Measurements from ENCODE around the gene IRAK1. TPM values are rescaled to one million over a fixed set of nuclear protein-coding genes. Genes with fewer than 3 reads are reported as not detected.

The IRAK1 gene
- total RNA-seq, 1 experiment from 2014 or later, result 92.3 TPM

- no peak for TF ChIP-seq FOSL1 (IDR thresholded peaks at IDR 0.05; ENCODE audit: low read depth)
- TF ChIP-seq TCF7L2 (IDR thresholded peaks at IDR 0.05; ENCODE audit: borderline replicate concordance, extremely low read depth, insufficient read depth, insufficient read length), result no peak
- TF ChIP-seq SRF (IDR thresholded peaks at IDR 0.05; ENCODE audit: low read depth), result no peak
These were observed 2.4 kb upstream of the IRAK1 start (continued) for GRCh38 chrX:154022108-154022507.

GRCh38 chrX:154021131-154021611 is 1.5 kb upstream of the IRAK1 start:
- intact Hi-C loops (cut with micrococcal nuclease), result no loop called here

More at GRCh38 chrX:154021131-154021611, 1.5 kb upstream of the IRAK1 start:
- peak overlapping the region; percentile 81 for H3K4me2 ChIP-seq (ENCODE audit: low read length)
- H3K9me3 ChIP-seq (ENCODE audit: control insufficient read depth in 1 of 2, insufficient read depth in 1 of 2, low read depth in 1 of 2, low read length in 2 of 2), result no peaks in the 10 kb centered on the region
- H3K4me1 ChIP-seq (ENCODE audit: control insufficient read depth in 1 of 2, insufficient read depth in 2 of 2, low read length in 2 of 2), result peaks cover 9 to 31% of the 10 kb centered on the region in 2 experiments
- no peaks in the 10 kb centered on the region for H4K20me1 ChIP-seq (ENCODE audit: insufficient read depth)
- H3K4me3 ChIP-seq (replicated peaks in 1 of 2; ENCODE audit: low read depth in 1 of 2, low read length in 2 of 2), result peak overlapping the region; percentile 56 to 69
- H3K9ac ChIP-seq (ENCODE audit: low read length), result peak overlapping the region; percentile 83
- RAD21 ChIA-PET (ENCODE audit: low non-redundant PET in 1 of 2, low total read pairs in 2 of 2, uncharacterized antibody in 2 of 2, unreplicated experiment in 2 of 2), result no interaction called here
- BruUV-seq (replicated peaks), result no TSS peak
- peak; percentile 44 for ATAC-seq
- TF ChIP-seq TCF7L2 (IDR thresholded peaks at IDR 0.05; ENCODE audit: borderline replicate concordance, extremely low read depth, insufficient read depth, insufficient read length), result no peak
- no peak for TF ChIP-seq RAD21 (IDR thresholded peaks at IDR 0.05; ENCODE audit: low read depth)
- no peak for TF ChIP-seq SRF (IDR thresholded peaks at IDR 0.05; ENCODE audit: low read depth)
- TF ChIP-seq FOSL1 (IDR thresholded peaks at IDR 0.05; ENCODE audit: low read depth), result no peak
- no peak for TF ChIP-seq CTCF (IDR thresholded peaks at IDR 0.05 in 2 of 3, conservative IDR thresholded peaks at IDR 0.05 in 1 of 3; ENCODE audit: borderline replicate concordance in 1 of 3, insufficient read depth in 1 of 3, low read depth in 2 of 3, low read length in 2 of 3)
- no peak for TF ChIP-seq POLR2A (IDR thresholded peaks at IDR 0.05; ENCODE audit: borderline replicate concordance, extremely low read depth, insufficient read depth, insufficient read length)
- TF ChIP-seq POLR2AphosphoS5 (IDR thresholded peaks at IDR 0.05; ENCODE audit: low read depth, low read length), result no peak
- TF ChIP-seq SIN3A (IDR thresholded peaks at IDR 0.05; ENCODE audit: low read depth), result no peak
- no peak for TF ChIP-seq YY1 (IDR thresholded peaks at IDR 0.05; ENCODE audit: extremely low read depth, insufficient replicate concordance, low read depth, low read length)
- no peak for TF ChIP-seq EZH2phosphoT487 (IDR thresholded peaks at IDR 0.05; ENCODE audit: borderline replicate concordance)
- no peak for TF ChIP-seq ZBTB33 (IDR thresholded peaks at IDR 0.05; ENCODE audit: extremely low read depth, insufficient replicate concordance, low read length)
- TF ChIP-seq EGR1 (IDR thresholded peaks at IDR 0.05; ENCODE audit: low read depth), result no peak
- TF ChIP-seq CEBPB (IDR thresholded peaks at IDR 0.05; ENCODE audit: low read depth), result no peak
- no peak for TF ChIP-seq ELF1 (IDR thresholded peaks at IDR 0.05; ENCODE audit: borderline replicate concordance, low read depth)
- no peak for TF ChIP-seq CBX3 (IDR thresholded peaks at IDR 0.05; ENCODE audit: low read depth)
- no peak for TF ChIP-seq MAX (IDR thresholded peaks at IDR 0.05)
- TF ChIP-seq ZFX (IDR thresholded peaks at IDR 0.05), result no peak
- TF ChIP-seq REST (IDR thresholded peaks at IDR 0.05; ENCODE audit: low read depth), result no peak
- no peak for TF ChIP-seq JUND (IDR thresholded peaks at IDR 0.05)
- DNase-seq (ENCODE audit: low read depth, low spot score), result no peak
- no peaks in the 10 kb centered on the region for H3K27me3 ChIP-seq (ENCODE audit: insufficient read depth, low read length)
- H3K36me3 ChIP-seq (ENCODE audit: control insufficient read depth in 1 of 2, insufficient read depth in 2 of 2, low read length in 2 of 2), result peaks cover 0 to 5% of the 10 kb centered on the region in 2 experiments; a peak in 1 of 4 replicates
- H3K79me2 ChIP-seq (ENCODE audit: insufficient read depth, low read length), result peaks cover 40% of the 10 kb centered on the region
- H3K27ac ChIP-seq (ENCODE audit: low read depth, low read length), result peak overlapping the region; percentile 88
- CTCF ChIA-PET, result no interaction called here
- H3K9me2 ChIP-seq (ENCODE audit: insufficient read depth), result no peaks in the 10 kb centered on the region
- POLR2A ChIA-PET, result no interaction called here
- no peak overlapping the region for H2AFZ ChIP-seq (ENCODE audit: low read depth, low read length, poor library complexity, severe bottlenecking)
